Measurements from ENCODE around the gene ERVFRD-1. TPM values are rescaled to one million over a fixed set of nuclear protein-coding genes. Genes with fewer than 3 reads are reported as not detected.

Gene ERVFRD-1
- under 1 TPM in 1 of 2 donors, not detected in 1; 0.11 TPM for total RNA-seq

GRCh38 chr6:11110921-11111768, at the start of gene ERVFRD-1:
Gene ERVFRD-1, minus strand, starts transcription at chr6:11111725. Its CDS starts 6,415 bp downstream, at chr6:11105310.
- H3K9me3 Mint-ChIP-seq = no peaks in the 10 kb centered on the region
- H3K27me3 Mint-ChIP-seq = no peaks in the 10 kb centered on the region
- H3K4me3 Mint-ChIP-seq = peak within 1 kb of the TSS; percentile 21
- no peaks in the 10 kb centered on the region for H3K36me3 Mint-ChIP-seq (ENCODE audit: low read depth)
- no peak within 1 kb of the TSS for H3K27ac Mint-ChIP-seq
- peak; percentile 61 for ATAC-seq (replicated peaks)
- peaks cover 20% of the 10 kb centered on the region for H3K4me1 Mint-ChIP-seq

- Mint-ChIP-seq H3K36me3 (ENCODE audit: low read depth) (no peaks in the 10 kb centered on the region), H3K4me1 (peaks cover 9% of the 10 kb centered on the region), H3K9me3 (no peaks in the 10 kb centered on the region), H3K27me3 (no peaks in the 10 kb centered on the region), H3K27ac (no peak overlapping the region), H3K4me3 (no peak overlapping the region)
- ATAC-seq (replicated peaks) = no peak
These were observed 48.7 kb upstream of the ERVFRD-1 start for GRCh38 chr6:11160199-11160598.

GRCh38 chr6:11155589-11155988, 44.1 kb upstream of the ERVFRD-1 start:
- no peaks in the 10 kb centered on the region for H3K36me3 Mint-ChIP-seq (ENCODE audit: low read depth)
- peaks cover 7% of the 10 kb centered on the region for H3K27me3 Mint-ChIP-seq
- no peak overlapping the region for H3K4me3 Mint-ChIP-seq
- no peak overlapping the region for H3K27ac Mint-ChIP-seq
- peaks cover 7% of the 10 kb centered on the region for H3K4me1 Mint-ChIP-seq
- H3K9me3 Mint-ChIP-seq = no peaks in the 10 kb centered on the region
- ATAC-seq (replicated peaks) = no peak

GRCh38 chr6:11153447-11153846, 41.9 kb upstream of the ERVFRD-1 start:
- H3K27ac Mint-ChIP-seq = peak overlapping the region; percentile 26

GRCh38 chr6:11152581-11152980, 41.1 kb upstream of the ERVFRD-1 start:
- Mint-ChIP-seq H3K4me3 (no peak overlapping the region), H3K4me1 (peaks cover 7% of the 10 kb centered on the region), H3K27me3 (peaks cover 7% of the 10 kb centered on the region), H3K9me3 (no peaks in the 10 kb centered on the region), H3K36me3 (ENCODE audit: low read depth) (no peaks in the 10 kb centered on the region), H3K27ac (no peak overlapping the region)
- ATAC-seq (replicated peaks) = no peak

More at GRCh38 chr6:11153447-11153846, 41.9 kb upstream of the ERVFRD-1 start:
- Mint-ChIP-seq H3K36me3 (ENCODE audit: low read depth) (no peaks in the 10 kb centered on the region), H3K9me3 (no peaks in the 10 kb centered on the region), H3K27me3 (peaks cover 7% of the 10 kb centered on the region), H3K4me3 (peak overlapping the region; percentile 76), H3K4me1 (peaks cover 7% of the 10 kb centered on the region)
- peak; percentile 21 for ATAC-seq (replicated peaks)

GRCh38 chr6:11151488-11151887, 40.0 kb upstream of the ERVFRD-1 start:
- no peak overlapping the region for H3K4me3 Mint-ChIP-seq
- ATAC-seq (replicated peaks) = no peak
- peaks cover 7% of the 10 kb centered on the region for H3K4me1 Mint-ChIP-seq
- no peak overlapping the region for H3K27ac Mint-ChIP-seq
- H3K36me3 Mint-ChIP-seq (ENCODE audit: low read depth) = no peaks in the 10 kb centered on the region
- H3K9me3 Mint-ChIP-seq = no peaks in the 10 kb centered on the region
- peaks cover 7% of the 10 kb centered on the region for H3K27me3 Mint-ChIP-seq

GRCh38 chr6:11149551-11149950, 38.0 kb upstream of the ERVFRD-1 start:
- Mint-ChIP-seq H3K36me3 (ENCODE audit: low read depth) (no peaks in the 10 kb centered on the region), H3K27me3 (peaks cover 4% of the 10 kb centered on the region), H3K4me3 (no peak overlapping the region), H3K9me3 (no peaks in the 10 kb centered on the region), H3K4me1 (peaks cover 7% of the 10 kb centered on the region), H3K27ac (no peak overlapping the region)
- ATAC-seq (replicated peaks) = no peak

GRCh38 chr6:11146117-11146826, 34.7 kb upstream of the ERVFRD-1 start:
- Mint-ChIP-seq H3K36me3 (ENCODE audit: low read depth) (no peaks in the 10 kb centered on the region), H3K9me3 (no peaks in the 10 kb centered on the region), H3K27me3 (no peaks in the 10 kb centered on the region), H3K27ac (peak overlapping the region; percentile 31), H3K4me3 (no peak overlapping the region), H3K4me1 (no peaks in the 10 kb centered on the region)
- ATAC-seq (replicated peaks) = no peak

GRCh38 chr6:11144393-11144851, 32.9 kb upstream of the ERVFRD-1 start:
- no peak overlapping the region for H3K27ac Mint-ChIP-seq
- no peaks in the 10 kb centered on the region for H3K36me3 Mint-ChIP-seq (ENCODE audit: low read depth)
- H3K9me3 Mint-ChIP-seq = no peaks in the 10 kb centered on the region
- peak; percentile 95 for ATAC-seq (replicated peaks)
- no peaks in the 10 kb centered on the region for H3K27me3 Mint-ChIP-seq
- H3K4me1 Mint-ChIP-seq = peaks cover 6% of the 10 kb centered on the region
- no peak overlapping the region for H3K4me3 Mint-ChIP-seq

GRCh38 chr6:11143394-11144371, 32.2 kb upstream of the ERVFRD-1 start:
- H3K27ac Mint-ChIP-seq = no peak overlapping the region
- peaks cover 12% of the 10 kb centered on the region for H3K4me1 Mint-ChIP-seq
- H3K36me3 Mint-ChIP-seq (ENCODE audit: low read depth) = no peaks in the 10 kb centered on the region
- ATAC-seq (replicated peaks) = peak; percentile 27
- no peaks in the 10 kb centered on the region for H3K27me3 Mint-ChIP-seq
- no peaks in the 10 kb centered on the region for H3K9me3 Mint-ChIP-seq
- H3K4me3 Mint-ChIP-seq = no peak overlapping the region

GRCh38 chr6:11142296-11143027, 30.9 kb upstream of the ERVFRD-1 start:
- Mint-ChIP-seq H3K9me3 (no peaks in the 10 kb centered on the region), H3K27ac (no peak overlapping the region), H3K27me3 (no peaks in the 10 kb centered on the region), H3K4me1 (peaks cover 12% of the 10 kb centered on the region), H3K4me3 (no peak overlapping the region), H3K36me3 (ENCODE audit: low read depth) (no peaks in the 10 kb centered on the region)
- no peak for ATAC-seq (replicated peaks)

- Mint-ChIP-seq H3K27ac (no peak overlapping the region), H3K4me3 (no peak overlapping the region), H3K36me3 (ENCODE audit: low read depth) (no peaks in the 10 kb centered on the region), H3K9me3 (no peaks in the 10 kb centered on the region), H3K4me1 (peaks cover 12% of the 10 kb centered on the region), H3K27me3 (no peaks in the 10 kb centered on the region)
- no peak for ATAC-seq (replicated peaks)
These were observed 29.8 kb upstream of the ERVFRD-1 start for GRCh38 chr6:11141295-11141694.

GRCh38 chr6:11140056-11140455, 28.5 kb upstream of the ERVFRD-1 start:
- Mint-ChIP-seq H3K27ac (no peak overlapping the region), H3K36me3 (ENCODE audit: low read depth) (peaks cover 8% of the 10 kb centered on the region), H3K4me1 (peaks cover 12% of the 10 kb centered on the region), H3K4me3 (no peak overlapping the region), H3K9me3 (no peaks in the 10 kb centered on the region), H3K27me3 (no peaks in the 10 kb centered on the region)
- no peak for ATAC-seq (replicated peaks)

Measured in activated T-helper 17 cell treated with anti-CD3 and anti-CD28 coated beads, Interleukin-2, amount 50 U/mL, for 72 hours (primary cell).